Gastrocnemius medialis (tissue), 4 donors: Measurements from ENCODE around the gene ZNF488. TPM values are rescaled to one million over a fixed set of nuclear protein-coding genes. Genes with fewer than 3 reads are reported as not detected.

ENCODE experiments used
- ATAC-seq, 2 donors: fragments of 150-250 bp; one replicate each; pipeline ENCODE4 v1.9.1; 2016
- DNase-seq, 2 donors: peaks; one replicate each; pipeline ENCODE4 v3.0.0-alpha.2; 2019
- H3K27ac ChIP-seq, 4 donors: fragments of 200-600 bp; sonication (generic); 1 replicate in 1 of 4; 2 replicates in 3 of 4; pipeline ENCODE4 v1.5.1; 2016 to 2018; ENCODE audit warnings: mild to moderate bottlenecking in 2 of 4, moderate library complexity in 1 of 4
- H3K27me3 ChIP-seq, 3 donors: fragments of 200-600 bp; sonication (generic) in 2 of 3; 1 replicate in 1 of 3; 2 replicates in 2 of 3; pipeline versions ENCODE4 v1.5.1 to v1.6.0; 2016 to 2019; ENCODE audit warnings: mild to moderate bottlenecking in 1 of 3, moderate library complexity in 1 of 3
- H3K36me3 ChIP-seq, 2 donors: fragments of 200-600 bp; sonication (generic) in 1 of 2; one replicate each; pipeline ENCODE4 v1.5.1; 2017 to 2018
- H3K4me1 ChIP-seq, 2 donors: fragments of 200-600 bp; sonication (generic) in 1 of 2; one replicate each; pipeline ENCODE4 v1.5.1; 2016 to 2017; ENCODE audit warnings: mild to moderate bottlenecking in 2 of 2
- H3K4me3 ChIP-seq, 4 donors: fragments of 200-600 bp; sonication (generic) in 3 of 4; 1 replicate in 1 of 4; 2 replicates in 3 of 4; pipeline ENCODE4 v1.5.1; 2016 to 2019; ENCODE audit warnings: mild to moderate bottlenecking in 2 of 4
- H3K9me3 ChIP-seq, 3 donors: fragments of 200-600 bp; sonication (generic) in 2 of 3; 1 replicate in 1 of 3; 2 replicates in 2 of 3; pipeline ENCODE4 v1.5.1; 2016 to 2019
- CTCF ChIP-seq, 5 experiments: fragments of 450-650 bp in 3 of 5; fragments of 200-600 bp in 2 of 5; sonication (generic) in 2 of 5; IDR thresholded peaks in 4 of 5; conservative IDR thresholded peaks in 1 of 5; 1 replicate in 4 of 5; 2 replicates in 1 of 5; pipeline ENCODE4 v1.5.1; 2016 to 2019; ENCODE audit warnings: antibody characterized with exemption in 5 of 5, mild to moderate bottlenecking in 3 of 5, moderate library complexity in 3 of 5
- POLR2A ChIP-seq, 2 donors: fragments of 450-650 bp; IDR thresholded peaks; one replicate each; pipeline ENCODE4 v1.6.1; 2017; ENCODE audit warnings: antibody characterized with exemption in 2 of 2, mild to moderate bottlenecking in 2 of 2, moderate library complexity in 2 of 2
- in situ Hi-C, 4 donors: fragments of 200-750 bp; cut with MboI; loops; one replicate each; pipeline versions ENCODE4 v1.15.0 to v1.8.0; 2017; ENCODE audit warnings: low sequenced_read_pairs in 4 of 4
- intact Hi-C: fragments of 100-400 bp; cut with DNase I; formaldehyde crosslinking; loops from one replicate; pipeline ENCODE4 v1.15.1; 2023; ENCODE audit warnings: low total_unique reads
- total RNA-seq, 4 donors: library from RNA; depleted of rRNA; stranded (reverse); fragments of >200 nt; gene quantifications; one replicate each; pipeline versions ENCODE4 v1.1.0 to v1.2.3, GENCODE V29; 2016

ZNF488 gene
- total RNA-seq, 4 donors from 2014 or later: not detected

GRCh38 chr10:47317251-47317650, 66.8 kb downstream of the ZNF488 start:
- Histone ChIP-seq H3K27me3 (no peaks in the 10 kb centered on the region), H3K36me3 (no peaks in the 10 kb centered on the region), H3K27ac (no peak overlapping the region), H3K9me3 (no peaks in the 10 kb centered on the region), H3K4me3 (no peak overlapping the region), H3K4me1 (no peaks in the 10 kb centered on the region)
- intact Hi-C loops: no loop called here
- DNase-seq: no peak
- in situ Hi-C loops: loop anchor here in 3 of 4 donors (10.0 kb wide), 3 partner anchors 262 to 292 kb away; no protein-coding TSS in a partner anchor
- no peak for TF ChIP-seq POLR2A (IDR thresholded peaks at IDR 0.05)
- TF ChIP-seq CTCF (IDR thresholded peaks at IDR 0.05 in 4 of 5, conservative IDR thresholded peaks at IDR 0.05 in 1 of 5): no peak
- ATAC-seq: no peak

DNA sequence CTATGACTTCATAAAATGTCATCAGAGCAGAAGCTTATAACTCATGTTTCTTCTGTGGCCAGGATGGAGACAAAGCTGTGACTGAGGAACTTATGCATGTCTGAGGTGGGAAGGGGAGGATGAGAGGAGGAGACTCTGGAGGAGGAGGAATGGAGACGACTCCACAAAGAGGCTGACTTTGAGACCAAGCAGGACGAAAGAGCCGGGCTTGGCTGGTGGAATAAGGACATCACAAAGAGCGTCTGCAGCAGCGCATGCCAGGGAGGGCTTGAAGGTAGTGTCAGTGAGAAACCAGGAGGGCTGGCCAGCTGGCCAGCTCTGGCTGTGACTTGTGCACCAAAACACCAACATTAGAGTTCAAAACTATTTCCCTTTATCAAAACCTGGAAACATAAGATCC, 68.0 kb downstream of the ZNF488 start:
- Histone ChIP-seq H3K36me3 (no peaks in the 10 kb centered on the region), H3K4me1 (no peaks in the 10 kb centered on the region), H3K27me3 (no peaks in the 10 kb centered on the region), H3K27ac (no peak overlapping the region), H3K4me3 (no peak overlapping the region), H3K9me3 (no peaks in the 10 kb centered on the region)
- ATAC-seq (no peak), DNase-seq (no peak)
- intact Hi-C loops: no loop called here
- in situ Hi-C loops: loop anchor here in 3 of 4 donors (10.0 kb wide), 3 partner anchors 261 to 291 kb away; no protein-coding TSS in a partner anchor
- TF ChIP-seq CTCF (IDR thresholded peaks at IDR 0.05 in 4 of 5, conservative IDR thresholded peaks at IDR 0.05 in 1 of 5): no peak
- no peak for TF ChIP-seq POLR2A (IDR thresholded peaks at IDR 0.05)

Other genes with a start within 250 kb of the ZNF488 start
- gene GDF10, start 84.1 kb downstream of the ZNF488 start, total RNA-seq: under 1 TPM; 0.20 to 0.72 (median 0.36) TPM
- not detected for gene GDF2, start 61.8 kb downstream of the ZNF488 start, total RNA-seq
- not detected for gene RBP3, start 35.9 kb downstream of the ZNF488 start, total RNA-seq
- gene ANXA8, start 99.8 kb upstream of the ZNF488 start, total RNA-seq: under 1 TPM in 1 of 4 donors, not detected in 3; 0.24 TPM
- gene FAM25G, start 107.4 kb upstream of the ZNF488 start, total RNA-seq: not detected
- gene AGAP9, start 139.3 kb upstream of the ZNF488 start, total RNA-seq: 1 to 10 TPM in 3 of 4 donors, under 1 TPM in 1; 0.26 to 3.9 (median 1.1) TPM